ENCODE results near the gene NCAPD3.

DNA sequence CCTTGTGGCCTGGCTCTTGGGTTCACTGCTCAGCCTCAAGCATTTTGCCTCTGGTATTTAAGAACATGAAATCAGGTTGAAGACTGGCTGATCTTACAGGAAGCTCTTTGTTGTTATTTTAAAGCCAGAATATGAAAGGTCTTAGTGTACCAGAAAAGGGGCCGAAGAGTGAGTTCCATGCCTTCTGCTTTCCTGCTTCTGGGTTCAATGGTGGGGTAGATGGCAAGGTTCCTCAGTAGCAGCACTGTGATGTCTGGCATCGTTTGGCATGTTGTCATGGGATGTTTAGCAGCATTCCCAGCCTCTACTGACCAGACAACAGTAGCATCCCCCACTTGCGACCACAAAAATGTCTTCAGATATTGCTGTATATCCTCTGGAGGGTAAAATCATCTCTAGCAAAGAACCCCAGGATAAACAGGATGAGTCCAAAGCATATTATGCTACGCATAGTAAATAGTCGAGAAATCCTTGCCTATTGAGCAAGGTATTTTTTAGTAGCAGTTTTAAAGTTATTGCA, 3.1 kb upstream of the NCAPD3 start:
- TF ChIP-seq GLIS3 (CRISPR knock-in tag; IDR thresholded peaks at IDR 0.05) (no peak), RARB (CRISPR knock-in tag; IDR thresholded peaks at IDR 0.05) (no peak), CREB5 (CRISPR knock-in tag; IDR thresholded peaks at IDR 0.05; ENCODE audit: low read depth) (no peak), CSDC2 (CRISPR knock-in tag; IDR thresholded peaks at IDR 0.05) (no peak), ZC3H10 (CRISPR knock-in tag; IDR thresholded peaks at IDR 0.05) (no peak), ARNTL (CRISPR knock-in tag; IDR thresholded peaks at IDR 0.05; ENCODE audit: borderline replicate concordance, low read depth) (no peak), ZFP3 (CRISPR knock-in tag; IDR thresholded peaks at IDR 0.05) (no peak), PPARA (CRISPR knock-in tag; IDR thresholded peaks at IDR 0.05; ENCODE audit: borderline replicate concordance) (no peak), ZFP30 (CRISPR knock-in tag; IDR thresholded peaks at IDR 0.05) (no peak), TCF4 (CRISPR knock-in tag; IDR thresholded peaks at IDR 0.05; ENCODE audit: borderline replicate concordance) (no peak), ISL1 (CRISPR knock-in tag; IDR thresholded peaks at IDR 0.05) (no peak), ZNF70 (CRISPR knock-in tag; IDR thresholded peaks at IDR 0.05) (no peak)
- TF ChIP-seq, protein P1, sequence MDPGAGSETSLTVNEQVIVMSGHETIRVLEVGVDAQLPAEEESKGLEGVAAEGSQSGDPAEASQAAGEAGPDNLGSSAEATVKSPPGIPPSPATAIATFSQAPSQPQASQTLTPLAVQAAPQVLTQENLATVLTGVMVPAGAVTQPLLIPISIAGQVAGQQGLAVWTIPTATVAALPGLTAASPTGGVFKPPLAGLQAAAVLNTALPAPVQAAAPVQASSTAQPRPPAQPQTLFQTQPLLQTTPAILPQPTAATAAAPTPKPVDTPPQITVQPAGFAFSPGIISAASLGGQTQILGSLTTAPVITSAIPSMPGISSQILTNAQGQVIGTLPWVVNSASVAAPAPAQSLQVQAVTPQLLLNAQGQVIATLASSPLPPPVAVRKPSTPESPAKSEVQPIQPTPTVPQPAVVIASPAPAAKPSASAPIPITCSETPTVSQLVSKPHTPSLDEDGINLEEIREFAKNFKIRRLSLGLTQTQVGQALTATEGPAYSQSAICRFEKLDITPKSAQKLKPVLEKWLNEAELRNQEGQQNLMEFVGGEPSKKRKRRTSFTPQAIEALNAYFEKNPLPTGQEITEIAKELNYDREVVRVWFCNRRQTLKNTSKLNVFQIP (CRISPR knock-in tag; IDR thresholded peaks at IDR 0.05; ENCODE audit: borderline replicate concordance, low read depth), result no peak
- TF ChIP-seq, protein P2, sequence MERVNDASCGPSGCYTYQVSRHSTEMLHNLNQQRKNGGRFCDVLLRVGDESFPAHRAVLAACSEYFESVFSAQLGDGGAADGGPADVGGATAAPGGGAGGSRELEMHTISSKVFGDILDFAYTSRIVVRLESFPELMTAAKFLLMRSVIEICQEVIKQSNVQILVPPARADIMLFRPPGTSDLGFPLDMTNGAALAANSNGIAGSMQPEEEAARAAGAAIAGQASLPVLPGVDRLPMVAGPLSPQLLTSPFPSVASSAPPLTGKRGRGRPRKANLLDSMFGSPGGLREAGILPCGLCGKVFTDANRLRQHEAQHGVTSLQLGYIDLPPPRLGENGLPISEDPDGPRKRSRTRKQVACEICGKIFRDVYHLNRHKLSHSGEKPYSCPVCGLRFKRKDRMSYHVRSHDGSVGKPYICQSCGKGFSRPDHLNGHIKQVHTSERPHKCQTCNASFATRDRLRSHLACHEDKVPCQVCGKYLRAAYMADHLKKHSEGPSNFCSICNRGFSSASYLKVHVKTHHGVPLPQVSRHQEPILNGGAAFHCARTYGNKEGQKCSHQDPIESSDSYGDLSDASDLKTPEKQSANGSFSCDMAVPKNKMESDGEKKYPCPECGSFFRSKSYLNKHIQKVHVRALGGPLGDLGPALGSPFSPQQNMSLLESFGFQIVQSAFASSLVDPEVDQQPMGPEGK (CRISPR knock-in tag; IDR thresholded peaks at IDR 0.05; ENCODE audit: borderline replicate concordance), result no peak
